GM21576 (cell line): ENCODE measurements around the gene ANKRD33B.
A peak's percentile ranks its signal among the peaks of the same experiment; 100 is the strongest.
"Not testable (repeated sequence)": the region's sequence is repeated elsewhere in the genome, so short reads cannot be mapped to it uniquely, and the experiment has no call there.

Experiments used
- ATAC-seq: cut with Tn5 transposase; IDR thresholded peaks from one replicate; pipeline ENCODE4 v1.9.1; 2021; ENCODE audit warnings: mild to moderate bottlenecking, moderate library complexity; ENCODE audit not compliant: unreplicated experiment

Gene ANKRD33B

GRCh38 chr5:10556289-10556807 is 7.5 kb upstream of the ANKRD33B start:
- ATAC-seq: no peak

GRCh38 chr5:10556893-10557746 is 6.8 kb upstream of the ANKRD33B start:
- ATAC-seq: no peak

- ATAC-seq: no peak
These were observed 4.7 kb upstream of the ANKRD33B start for GRCh38 chr5:10559151-10559550.

GRCh38 chr5:10559871-10560270 is 4.0 kb upstream of the ANKRD33B start:
- ATAC-seq: no peak

GRCh38 chr5:10562201-10563109 is 1.4 kb upstream of the ANKRD33B start:
- peak; percentile 21 for ATAC-seq

- peak; percentile 24 for ATAC-seq
These were observed 543 bp upstream of the ANKRD33B start for GRCh38 chr5:10563110-10563944.

GRCh38 chr5:10564838-10565784 is 1.2 kb downstream of the ANKRD33B start:
- ATAC-seq: no peak

- no peak for ATAC-seq
These were observed 2.1 kb downstream of the ANKRD33B start for GRCh38 chr5:10565785-10566542.

- ATAC-seq: no peak
These were observed 2.7 kb downstream of the ANKRD33B start for GRCh38 chr5:10566543-10567068.

GRCh38 chr5:10567121-10567591 is 3.3 kb downstream of the ANKRD33B start:
- ATAC-seq: no peak

GRCh38 chr5:10567781-10568321 is 4.0 kb downstream of the ANKRD33B start:
- ATAC-seq: no peak

- ATAC-seq: not testable (repeated sequence)
These were observed 6.7 kb downstream of the ANKRD33B start for GRCh38 chr5:10570540-10570939.

GRCh38 chr5:10572451-10572850 is 8.6 kb downstream of the ANKRD33B start:
- ATAC-seq: no peak

- ATAC-seq: no peak
These were observed 9.7 kb downstream of the ANKRD33B start for GRCh38 chr5:10573487-10574145.

- ATAC-seq: not testable (repeated sequence)
These were observed 11.0 kb downstream of the ANKRD33B start for GRCh38 chr5:10574879-10575278.

GRCh38 chr5:10576121-10576789 is 12.4 kb downstream of the ANKRD33B start:
- no peak for ATAC-seq

- ATAC-seq: no peak
These were observed 12.9 kb downstream of the ANKRD33B start for GRCh38 chr5:10576790-10577189.
